GM15510 (cell line): ENCODE results near the gene TEAD2.

Experiments used
- POLR2A ChIP-seq: IDR thresholded peaks from 3 replicates; pipeline ENCODE4 v1.6.1; 2011; ENCODE audit warnings: borderline replicate concordance; ENCODE audit not compliant: insufficient read length; ENCODE audit errors: extremely low read depth

TEAD2 gene

GRCh38 chr19:49342291-49342721 lies 19.9 kb downstream of the TEAD2 start:
- peak; percentile 27 for TF ChIP-seq POLR2A

- TF ChIP-seq POLR2A = no peak
Measured at GRCh38 chr19:49340865-49341718, 21.1 kb downstream of the TEAD2 start.

GRCh38 chr19:49340069-49340864 lies 21.9 kb downstream of the TEAD2 start:
- TF ChIP-seq POLR2A = peak; percentile 33

GRCh38 chr19:49339301-49340068 lies 22.7 kb downstream of the TEAD2 start:
- TF ChIP-seq POLR2A = no peak

GRCh38 chr19:49338691-49339300 lies 23.4 kb downstream of the TEAD2 start:
- no peak for TF ChIP-seq POLR2A

GRCh38 chr19:49338023-49338677 lies 24.1 kb downstream of the TEAD2 start:
- peak; percentile 6 for TF ChIP-seq POLR2A

- TF ChIP-seq POLR2A = peak; percentile 16
Measured at GRCh38 chr19:49337267-49338022, 24.8 kb downstream of the TEAD2 start.

GRCh38 chr19:49336482-49337266 lies 25.5 kb downstream of the TEAD2 start:
- peak; percentile 21 for TF ChIP-seq POLR2A

- no peak for TF ChIP-seq POLR2A
Measured at GRCh38 chr19:49335784-49336481, 26.3 kb downstream of the TEAD2 start.

GRCh38 chr19:49335071-49335783 lies 27.0 kb downstream of the TEAD2 start, which contains the start of gene CD37:
CD37 (plus strand) TSS chr19:49335406; CDS start chr19:49335541, 135 bp downstream.
- TF ChIP-seq POLR2A = peak; percentile 79

GRCh38 chr19:49333811-49334288 lies 28.4 kb downstream of the TEAD2 start:
- TF ChIP-seq POLR2A = peak; percentile 93
